ENCODE measurements around the gene GPC5.

Gene GPC5

GRCh38 chr13:91724591-91724990, 326.2 kb downstream of the GPC5 start:
- no peaks in the 10 kb centered on the region for H4K20me1 ChIP-seq (ENCODE audit: insufficient read depth)
- H3K4me1 ChIP-seq (ENCODE audit: low read depth, poor library complexity, severe bottlenecking): peaks cover 16% of the 10 kb centered on the region
- no peak overlapping the region for H2AFZ ChIP-seq (ENCODE audit: low read depth)
- H3K27me3 ChIP-seq (ENCODE audit: insufficient read depth, low read depth): no peaks in the 10 kb centered on the region
- no peak overlapping the region for H3K4me3 ChIP-seq (IDR thresholded peaks at IDR 0.05; ENCODE audit: insufficient read depth, low read depth, low read length)
- no peak overlapping the region for H3K9ac ChIP-seq
- H3K79me2 ChIP-seq (ENCODE audit: insufficient read depth, low read depth): no peaks in the 10 kb centered on the region
- no peak overlapping the region for H3K4me2 ChIP-seq
- H3K27ac ChIP-seq: no peak overlapping the region
- H3K36me3 ChIP-seq (ENCODE audit: insufficient read depth): no peaks in the 10 kb centered on the region
- no peak for TF ChIP-seq CTCF (conservative IDR thresholded peaks at IDR 0.05; ENCODE audit: low read depth, low read length)

- H3K79me2 ChIP-seq (ENCODE audit: insufficient read depth, low read depth): no peaks in the 10 kb centered on the region
- no peak overlapping the region for H2AFZ ChIP-seq (ENCODE audit: low read depth)
- H3K4me1 ChIP-seq (ENCODE audit: low read depth, poor library complexity, severe bottlenecking): peaks cover 16% of the 10 kb centered on the region
Observed at GRCh38 chr13:91725646-91726045, 327.2 kb downstream of the GPC5 start.

GRCh38 chr13:91726671-91727070, 328.2 kb downstream of the GPC5 start:
- Histone ChIP-seq H3K9ac (no peak overlapping the region), H3K4me3 (IDR thresholded peaks at IDR 0.05; ENCODE audit: insufficient read depth, low read depth, low read length) (no peak overlapping the region), H3K36me3 (ENCODE audit: insufficient read depth) (no peaks in the 10 kb centered on the region), H3K27me3 (ENCODE audit: insufficient read depth, low read depth) (no peaks in the 10 kb centered on the region), H2AFZ (ENCODE audit: low read depth) (no peak overlapping the region), H4K20me1 (ENCODE audit: insufficient read depth) (no peaks in the 10 kb centered on the region), H3K79me2 (ENCODE audit: insufficient read depth, low read depth) (no peaks in the 10 kb centered on the region), H3K27ac (no peak overlapping the region), H3K4me2 (no peak overlapping the region), H3K4me1 (ENCODE audit: low read depth, poor library complexity, severe bottlenecking) (peaks cover 8% of the 10 kb centered on the region)
- no peak for TF ChIP-seq CTCF (conservative IDR thresholded peaks at IDR 0.05; ENCODE audit: low read depth, low read length)

More at GRCh38 chr13:91725646-91726045, 327.2 kb downstream of the GPC5 start:
- H3K9ac ChIP-seq: no peak overlapping the region
- no peak overlapping the region for H3K4me3 ChIP-seq (IDR thresholded peaks at IDR 0.05; ENCODE audit: insufficient read depth, low read depth, low read length)
- H4K20me1 ChIP-seq (ENCODE audit: insufficient read depth): no peaks in the 10 kb centered on the region
- TF ChIP-seq CTCF (conservative IDR thresholded peaks at IDR 0.05; ENCODE audit: low read depth, low read length): no peak
- no peaks in the 10 kb centered on the region for H3K36me3 ChIP-seq (ENCODE audit: insufficient read depth)
- no peaks in the 10 kb centered on the region for H3K27me3 ChIP-seq (ENCODE audit: insufficient read depth, low read depth)
- no peak overlapping the region for H3K27ac ChIP-seq
- H3K4me2 ChIP-seq: no peak overlapping the region

GRCh38 chr13:91729859-91730258, 331.4 kb downstream of the GPC5 start:
- no peak overlapping the region for H2AFZ ChIP-seq (ENCODE audit: low read depth)
- no peaks in the 10 kb centered on the region for H3K36me3 ChIP-seq (ENCODE audit: insufficient read depth)
- H3K27me3 ChIP-seq (ENCODE audit: insufficient read depth, low read depth): no peaks in the 10 kb centered on the region
- no peak overlapping the region for H3K27ac ChIP-seq
- TF ChIP-seq CTCF (conservative IDR thresholded peaks at IDR 0.05; ENCODE audit: low read depth, low read length): no peak
- no peak overlapping the region for H3K4me3 ChIP-seq (IDR thresholded peaks at IDR 0.05; ENCODE audit: insufficient read depth, low read depth, low read length)
- H3K4me1 ChIP-seq (ENCODE audit: low read depth, poor library complexity, severe bottlenecking): no peaks in the 10 kb centered on the region
- H3K9ac ChIP-seq: no peak overlapping the region
- no peaks in the 10 kb centered on the region for H4K20me1 ChIP-seq (ENCODE audit: insufficient read depth)
- no peaks in the 10 kb centered on the region for H3K79me2 ChIP-seq (ENCODE audit: insufficient read depth, low read depth)
- no peak overlapping the region for H3K4me2 ChIP-seq
